ENCODE measurements around the gene AGBL4. TPM values are rescaled to one million over a fixed set of nuclear protein-coding genes. Genes with fewer than 3 reads are reported as not detected.

AGBL4 gene
- total RNA-seq, 2 donors from 2014 or later: 0.40 to 5.5 TPM

GRCh38 chr1:48869116-48869893 is 1154.4 kb downstream of the AGBL4 start:
- 89 to 100% methylated on average over 3 to 5 of the region's 5 CpGs for WGBS, 2 experiments (ENCODE audit: insufficient coverage in 1 of 2, insufficient read length in 1 of 2)
- peaks cover 8% of the 10 kb centered on the region for H3K27me3 Mint-ChIP-seq (ENCODE audit: insufficient read depth)
- Histone ChIP-seq H3K9me3 (ENCODE audit: control insufficient read depth, low read length) (no peaks in the 10 kb centered on the region), H3K27me3 (ENCODE audit: control insufficient read depth, insufficient read depth, low read length, poor library complexity, severe bottlenecking) (peaks cover 16% of the 10 kb centered on the region), H3K4me1 (ENCODE audit: control insufficient read depth, insufficient read depth, low read length) (no peaks in the 10 kb centered on the region), H3K9ac (ENCODE audit: extremely low read depth, low read length, poor library complexity, severe bottlenecking) (no peak overlapping the region), H3K27ac (ENCODE audit: low read depth, low read length) (no peak overlapping the region), H3K36me3 (ENCODE audit: control insufficient read depth, insufficient read depth, low read length) (no peaks in the 10 kb centered on the region), H3K4me3 (ENCODE audit: low read length) (no peak overlapping the region)
- peak; percentile 72 for TF ChIP-seq CTCF (conservative IDR thresholded peaks at IDR 0.05)
- no peaks in the 10 kb centered on the region for H3K36me3 Mint-ChIP-seq (ENCODE audit: low read depth)
- peak; percentile 71 for DNase-seq
- H3K9me3 Mint-ChIP-seq: no peaks in the 10 kb centered on the region
- peaks cover 21% of the 10 kb centered on the region for H3K4me1 Mint-ChIP-seq
- H3K27ac Mint-ChIP-seq: no peak overlapping the region
- H3K4me3 Mint-ChIP-seq: no peak overlapping the region

DNA sequence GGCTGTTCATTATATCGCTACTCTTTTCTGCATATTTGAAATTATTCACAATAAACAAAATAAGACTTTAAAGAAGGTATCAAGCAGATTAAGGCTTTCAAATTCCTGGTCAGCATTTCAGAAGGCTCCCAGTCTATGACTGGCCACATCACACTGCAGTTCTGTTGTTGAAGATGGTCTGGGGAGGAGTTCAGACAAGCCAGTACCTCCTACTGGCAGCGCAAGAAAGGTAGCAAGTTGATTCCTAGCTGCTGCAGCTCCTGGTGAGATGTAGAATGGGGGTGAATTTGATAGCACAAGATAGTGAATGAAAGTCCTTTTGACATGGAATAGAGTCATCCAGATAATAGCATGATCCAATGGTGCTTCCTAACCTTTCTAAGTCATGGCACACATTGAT is 1158.8 kb downstream of the AGBL4 start:
- Mint-ChIP-seq H3K4me1 (peaks cover 4% of the 10 kb centered on the region), H3K4me3 (no peak overlapping the region), H3K27ac (no peak overlapping the region), H3K9me3 (peaks cover 16% of the 10 kb centered on the region), H3K27me3 (ENCODE audit: insufficient read depth) (peaks cover 5% of the 10 kb centered on the region), H3K36me3 (ENCODE audit: low read depth) (peaks cover 9% of the 10 kb centered on the region)
- Histone ChIP-seq H3K36me3 (ENCODE audit: control insufficient read depth, insufficient read depth, low read length) (no peaks in the 10 kb centered on the region), H3K9me3 (ENCODE audit: control insufficient read depth, low read length) (peaks cover 10% of the 10 kb centered on the region), H3K4me1 (ENCODE audit: control insufficient read depth, insufficient read depth, low read length) (no peaks in the 10 kb centered on the region), H3K27me3 (ENCODE audit: control insufficient read depth, insufficient read depth, low read length, poor library complexity, severe bottlenecking) (peaks cover 10% of the 10 kb centered on the region), H3K9ac (ENCODE audit: extremely low read depth, low read length, poor library complexity, severe bottlenecking) (no peak overlapping the region), H3K4me3 (ENCODE audit: low read length) (no peak overlapping the region), H3K27ac (ENCODE audit: low read depth, low read length) (no peak overlapping the region)
- WGBS, 2 experiments (ENCODE audit: insufficient coverage in 1 of 2, insufficient read length in 1 of 2): 100% methylated on average over 1 of the region's 2 CpGs; no CpG with 5 or more reads in 1 of the 2 experiments
- no peak for DNase-seq
- peak; percentile 42 for TF ChIP-seq CTCF (conservative IDR thresholded peaks at IDR 0.05)

DNA sequence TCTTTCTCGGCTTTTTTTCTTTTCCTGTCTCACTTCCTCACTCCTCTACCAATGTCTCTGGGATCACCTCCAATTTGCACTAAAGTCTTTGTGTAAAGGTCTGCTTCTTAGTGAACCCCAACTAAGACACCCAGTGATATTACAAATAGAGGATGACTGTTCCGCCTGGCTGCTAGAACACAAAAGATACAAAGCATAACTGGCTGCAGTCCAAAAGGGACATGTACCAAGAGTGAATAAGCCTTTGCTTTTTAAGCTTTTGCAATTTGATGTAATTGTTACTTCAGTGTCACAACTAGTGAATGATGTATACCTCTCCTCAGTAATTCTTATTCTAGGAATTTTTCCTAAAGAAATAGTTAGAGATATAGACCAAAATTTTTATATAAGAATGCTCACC is 1164.3 kb downstream of the AGBL4 start:
- Histone ChIP-seq H3K9me3 (ENCODE audit: control insufficient read depth, low read length) (peaks cover 10% of the 10 kb centered on the region), H3K27ac (ENCODE audit: low read depth, low read length) (no peak overlapping the region), H3K4me3 (ENCODE audit: low read length) (no peak overlapping the region), H3K36me3 (ENCODE audit: control insufficient read depth, insufficient read depth, low read length) (no peaks in the 10 kb centered on the region), H3K9ac (ENCODE audit: extremely low read depth, low read length, poor library complexity, severe bottlenecking) (no peak overlapping the region), H3K27me3 (ENCODE audit: control insufficient read depth, insufficient read depth, low read length, poor library complexity, severe bottlenecking) (no peaks in the 10 kb centered on the region), H3K4me1 (ENCODE audit: control insufficient read depth, insufficient read depth, low read length) (no peaks in the 10 kb centered on the region)
- Mint-ChIP-seq H3K27ac (no peak overlapping the region), H3K4me3 (no peak overlapping the region), H3K36me3 (ENCODE audit: low read depth) (peaks cover 9% of the 10 kb centered on the region), H3K27me3 (ENCODE audit: insufficient read depth) (no peaks in the 10 kb centered on the region), H3K4me1 (no peaks in the 10 kb centered on the region), H3K9me3 (peaks cover 16% of the 10 kb centered on the region)
- no peak for DNase-seq
- TF ChIP-seq CTCF (conservative IDR thresholded peaks at IDR 0.05): no peak
- WGBS, 2 experiments (ENCODE audit: insufficient coverage in 1 of 2, insufficient read length in 1 of 2): 45 to 100% methylated on average over 1 to 2 of the region's 2 CpGs
